Measurements from ENCODE around the gene TLR3. TPM values are rescaled to one million over a fixed set of nuclear protein-coding genes. Genes with fewer than 3 reads are reported as not detected.
A peak's percentile ranks its signal among the peaks of the same experiment; 100 is the strongest.

Gene TLR3
- polyA plus RNA-seq, 3 donors = 0.09 TPM; not detected in 2

DNA sequence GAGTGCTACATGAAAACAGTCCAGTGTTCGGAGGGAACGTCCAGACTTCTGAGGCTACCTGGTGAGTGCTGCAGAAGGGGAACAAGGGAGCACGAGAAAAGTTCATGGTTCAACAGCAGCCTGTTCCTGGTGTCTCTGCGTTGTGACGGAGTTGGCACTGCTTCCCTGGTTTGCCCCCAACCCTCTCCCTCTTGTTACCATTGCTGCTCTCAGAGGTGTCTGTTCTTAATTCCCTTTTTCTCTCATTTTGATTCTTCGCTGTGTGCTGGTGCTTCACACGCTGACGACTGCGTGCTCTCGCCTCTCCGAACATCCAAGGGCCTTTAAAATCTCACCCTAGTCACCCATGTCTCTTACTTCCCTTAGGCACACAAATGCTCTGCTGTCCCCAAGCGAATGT, 34.0 kb downstream of the TLR3 start:
- no peak for DNase-seq
- Mint-ChIP-seq H3K36me3 (peaks cover 0 to 2% of the 10 kb centered on the region in 2 donors), H3K27me3 (ENCODE audit: low read depth in 3 of 3) (peaks cover 45 to 54% (median 50%) of the 10 kb centered on the region in 3 donors), H3K9me3 (peaks cover 0 to 14% (median 2%) of the 10 kb centered on the region in 7 donors), H3K4me1 (peaks cover 1% of the 10 kb centered on the region), H3K4me3 (peak overlapping the region in 1 of 2 donors; percentile 40), H3K27ac (no peak overlapping the region)
- TF ChIP-seq CTCF (IDR thresholded peaks at IDR 0.05) = no peak
- Histone ChIP-seq H3K36me3 (replicated peaks in 1 of 2; ENCODE audit: control insufficient read depth in 1 of 2, insufficient read depth in 2 of 2, low read length in 2 of 2) (no peaks in the 10 kb centered on the region), H3K27me3 (ENCODE audit: control insufficient read depth in 2 of 2, insufficient read depth in 2 of 2, low read length in 2 of 2) (peaks cover 32 to 51% of the 10 kb centered on the region in 2 donors), H3K4me1 (ENCODE audit: control insufficient read depth in 1 of 2, insufficient read depth in 2 of 2, low read length in 2 of 2) (no peaks in the 10 kb centered on the region), H3K4me2 (replicated peaks; ENCODE audit: extremely low read depth, low read length, poor library complexity, severe bottlenecking) (no peak overlapping the region), H2AFZ (ENCODE audit: insufficient read depth, low read depth, low read length, poor library complexity, severe bottlenecking) (no peak overlapping the region), H3K4me3 (replicated peaks in 1 of 3; ENCODE audit: low read depth in 2 of 3, low read length in 3 of 3) (no peak overlapping the region), H3K27ac (ENCODE audit: low read depth in 1 of 2, low read length in 2 of 2) (no peak overlapping the region), H3K9ac (ENCODE audit: insufficient read depth, low read length, poor library complexity, severe bottlenecking) (no peak overlapping the region), H3K79me2 (ENCODE audit: insufficient read depth, low read length) (no peaks in the 10 kb centered on the region), H3K9me3 (replicated peaks in 1 of 2; ENCODE audit: control insufficient read depth in 1 of 2, insufficient read depth in 1 of 2, low read length in 2 of 2) (peaks cover 0 to 11% of the 10 kb centered on the region in 2 donors), H4K20me1 (ENCODE audit: insufficient read depth, low read length) (no peaks in the 10 kb centered on the region)
- intact Hi-C loops (cut with micrococcal nuclease) = no loop called here
- WGBS (ENCODE audit: insufficient coverage) = 97% methylated on average over 12 of the region's 12 CpGs

GRCh38 chr4:186104114-186104889, 35.3 kb downstream of the TLR3 start, which contains the start of gene FAM149A:
TSS of gene FAM149A (plus strand) at chr4:186104704.
- WGBS (ENCODE audit: insufficient coverage) = under 1% methylated on average over 45 of the region's 57 CpGs
- no peaks in the 10 kb centered on the region for H3K4me1 ChIP-seq (ENCODE audit: control insufficient read depth in 1 of 2, insufficient read depth in 2 of 2, low read length in 2 of 2)
- H3K36me3 ChIP-seq (replicated peaks in 1 of 2; ENCODE audit: control insufficient read depth in 1 of 2, insufficient read depth in 2 of 2, low read length in 2 of 2) = no peaks in the 10 kb centered on the region
- TF ChIP-seq CTCF (IDR thresholded peaks at IDR 0.05) = no peak
- no peak for DNase-seq
- H3K36me3 Mint-ChIP-seq = peaks cover 0 to 2% of the 10 kb centered on the region in 2 donors
- H3K27me3 ChIP-seq (ENCODE audit: control insufficient read depth in 2 of 2, insufficient read depth in 2 of 2, low read length in 2 of 2) = peaks cover 34 to 52% of the 10 kb centered on the region in 2 donors
- H3K4me3 ChIP-seq (replicated peaks in 1 of 3; ENCODE audit: low read depth in 2 of 3, low read length in 3 of 3) = no peak within 1 kb of the TSS
- no peaks in the 10 kb centered on the region for H3K79me2 ChIP-seq (ENCODE audit: insufficient read depth, low read length)
- H2AFZ ChIP-seq (ENCODE audit: insufficient read depth, low read depth, low read length, poor library complexity, severe bottlenecking) = no peak within 1 kb of the TSS
- H4K20me1 ChIP-seq (ENCODE audit: insufficient read depth, low read length) = no peaks in the 10 kb centered on the region
- H3K4me3 Mint-ChIP-seq = peak within 1 kb of the TSS in 1 of 2 donors; percentile 82
- no peak within 1 kb of the TSS for H3K9ac ChIP-seq (ENCODE audit: insufficient read depth, low read length, poor library complexity, severe bottlenecking)
- intact Hi-C loops (cut with micrococcal nuclease) = no loop called here
- H3K27me3 Mint-ChIP-seq (ENCODE audit: low read depth in 3 of 3) = peaks cover 50 to 59% (median 53%) of the 10 kb centered on the region in 3 donors
- H3K27ac ChIP-seq (ENCODE audit: low read depth in 1 of 2, low read length in 2 of 2) = no peak within 1 kb of the TSS
- no peak within 1 kb of the TSS for H3K27ac Mint-ChIP-seq
- peaks cover 1% of the 10 kb centered on the region for H3K4me1 Mint-ChIP-seq
- H3K9me3 Mint-ChIP-seq = peaks cover 0 to 14% (median 2%) of the 10 kb centered on the region in 7 donors
- H3K9me3 ChIP-seq (replicated peaks in 1 of 2; ENCODE audit: control insufficient read depth in 1 of 2, insufficient read depth in 1 of 2, low read length in 2 of 2) = peaks cover 0 to 11% of the 10 kb centered on the region in 2 donors
- H3K4me2 ChIP-seq (replicated peaks; ENCODE audit: extremely low read depth, low read length, poor library complexity, severe bottlenecking) = no peak within 1 kb of the TSS
